ENCODE measurements around the gene NAV1. TPM values are rescaled to one million over a fixed set of nuclear protein-coding genes. Genes with fewer than 3 reads are reported as not detected.

Gene NAV1
- total RNA-seq, 2 experiments from 2014 or later, result 1.9 to 2.6 TPM

- no peaks in the 10 kb centered on the region for H3K4me1 Mint-ChIP-seq
- POLR2A ChIA-PET, result no interaction called here
- H3K27ac Mint-ChIP-seq, result no peak overlapping the region
- DNase-seq, result no peak
- no peak overlapping the region for H3K4me3 Mint-ChIP-seq
- intact Hi-C loops (cut with DNase I, micrococcal nuclease), result no loop called here
- H3K36me3 Mint-ChIP-seq (ENCODE audit: low read depth), result no peaks in the 10 kb centered on the region
- H3K9me3 Mint-ChIP-seq (ENCODE audit: low read depth), result no peaks in the 10 kb centered on the region
- no peaks in the 10 kb centered on the region for H3K27me3 Mint-ChIP-seq
- no peak for ATAC-seq
- CTCF ChIA-PET, result no interaction called here
These were observed 14.0 kb downstream of the NAV1 start for GRCh38 chr1:201552941-201553351.

DNA sequence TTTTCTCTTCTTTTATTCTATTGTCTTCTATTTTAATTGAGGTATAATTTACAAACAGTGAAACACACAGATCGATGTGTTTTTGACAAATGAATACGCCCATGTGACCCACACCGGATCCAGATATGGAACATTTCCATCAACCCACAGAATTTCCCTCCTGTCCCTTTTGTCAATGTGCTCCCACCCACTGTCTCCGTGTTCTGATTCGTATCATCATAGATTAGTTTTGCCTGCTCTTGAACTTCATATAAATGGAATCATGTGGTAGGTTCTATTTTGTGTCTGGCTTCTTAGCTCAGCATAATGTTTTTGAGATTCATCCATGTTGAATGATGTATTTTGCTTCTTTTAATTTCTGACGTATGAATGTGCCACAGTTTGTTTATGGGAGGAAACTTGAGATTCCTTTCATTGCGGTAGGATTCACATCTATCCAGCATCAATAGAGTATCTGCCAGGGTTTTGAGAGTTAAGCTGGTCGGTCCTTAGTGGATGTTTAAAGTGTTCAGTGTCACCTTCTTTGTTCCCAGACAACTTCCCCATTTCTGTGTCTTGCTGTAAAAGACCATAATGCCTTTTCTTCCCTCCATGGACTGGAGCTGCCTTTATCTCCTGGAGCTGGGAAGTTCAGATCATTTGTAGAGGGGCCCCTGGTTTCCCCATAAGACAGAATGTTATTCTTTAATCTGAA is 14.7 kb downstream of the NAV1 start:
- ChIA-PET POLR2A (no interaction called here), CTCF (no interaction called here)
- H3K4me3 Mint-ChIP-seq, result no peak overlapping the region
- no peaks in the 10 kb centered on the region for H3K36me3 Mint-ChIP-seq (ENCODE audit: low read depth)
- H3K9me3 Mint-ChIP-seq (ENCODE audit: low read depth), result no peaks in the 10 kb centered on the region
- no peaks in the 10 kb centered on the region for H3K4me1 Mint-ChIP-seq
- DNase-seq (no peak), ATAC-seq (no peak)
- H3K27me3 Mint-ChIP-seq, result no peaks in the 10 kb centered on the region
- intact Hi-C loops (cut with DNase I, micrococcal nuclease), result no loop called here
- no peak overlapping the region for H3K27ac Mint-ChIP-seq

GRCh38 chr1:201554190-201554600 is 15.3 kb downstream of the NAV1 start:
- ChIA-PET POLR2A (no interaction called here), CTCF (no interaction called here)
- no peaks in the 10 kb centered on the region for H3K27me3 Mint-ChIP-seq
- no peaks in the 10 kb centered on the region for H3K4me1 Mint-ChIP-seq
- H3K27ac Mint-ChIP-seq, result no peak overlapping the region
- no peaks in the 10 kb centered on the region for H3K9me3 Mint-ChIP-seq (ENCODE audit: low read depth)
- intact Hi-C loops (cut with DNase I, micrococcal nuclease), result no loop called here
- no peak for ATAC-seq
- no peak for DNase-seq
- no peaks in the 10 kb centered on the region for H3K36me3 Mint-ChIP-seq (ENCODE audit: low read depth)
- no peak overlapping the region for H3K4me3 Mint-ChIP-seq

DNA sequence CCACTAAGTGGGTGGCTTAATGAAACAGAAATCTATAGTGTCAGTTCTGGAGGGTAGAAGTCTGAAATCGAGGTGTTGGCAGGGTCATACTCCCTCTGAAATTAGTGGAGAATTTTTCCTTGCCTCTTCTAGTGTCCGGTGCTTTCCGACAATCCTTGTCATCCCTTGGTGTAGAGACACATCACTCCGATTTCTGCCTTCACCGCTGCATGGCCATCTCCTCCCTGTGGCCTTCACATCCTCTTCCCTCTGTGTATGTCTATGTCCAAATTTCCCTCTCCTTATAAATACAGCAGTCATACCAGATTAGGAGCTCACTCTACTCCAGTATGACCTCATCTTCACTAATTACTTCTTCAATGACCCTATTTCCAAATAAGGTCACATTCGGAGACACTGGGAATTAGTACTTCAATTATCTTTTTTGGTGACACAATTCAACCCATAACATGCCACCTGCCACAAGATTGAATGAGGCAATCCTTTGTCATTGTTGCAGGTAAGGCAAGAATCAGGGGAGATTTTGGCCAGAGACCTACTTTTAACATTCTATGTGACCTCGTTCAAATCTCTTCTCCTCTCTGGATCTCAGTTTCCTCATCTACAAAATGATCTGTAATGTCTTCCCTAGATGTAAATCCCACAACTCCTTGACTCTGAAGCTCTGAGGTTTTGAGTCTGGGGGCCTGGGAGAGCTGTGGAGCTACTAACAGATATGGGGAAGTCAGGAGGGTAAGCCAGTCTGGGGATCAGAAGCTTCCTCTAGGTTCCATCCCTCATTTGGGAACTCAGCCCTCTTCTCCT is 16.1 kb downstream of the NAV1 start:
- H3K9me3 Mint-ChIP-seq (ENCODE audit: low read depth), result no peaks in the 10 kb centered on the region
- DNase-seq, result no peak
- intact Hi-C loops (cut with DNase I, micrococcal nuclease), result no loop called here
- H3K36me3 Mint-ChIP-seq (ENCODE audit: low read depth), result no peaks in the 10 kb centered on the region
- H3K4me1 Mint-ChIP-seq, result peaks cover 3% of the 10 kb centered on the region
- H3K27me3 Mint-ChIP-seq, result no peaks in the 10 kb centered on the region
- no peak overlapping the region for H3K27ac Mint-ChIP-seq
- CTCF ChIA-PET, result interaction anchor here (0.9 to 1.0 kb wide), 2 partner anchors 150 to 240 kb away, joined by 3 read pairs; no protein-coding TSS in a partner anchor
- POLR2A ChIA-PET, result no interaction called here
- no peak overlapping the region for H3K4me3 Mint-ChIP-seq
- ATAC-seq, result no peak

GRCh38 chr1:201555593-201555945 is 16.6 kb downstream of the NAV1 start:
- peaks cover 3% of the 10 kb centered on the region for H3K4me1 Mint-ChIP-seq

DNA sequence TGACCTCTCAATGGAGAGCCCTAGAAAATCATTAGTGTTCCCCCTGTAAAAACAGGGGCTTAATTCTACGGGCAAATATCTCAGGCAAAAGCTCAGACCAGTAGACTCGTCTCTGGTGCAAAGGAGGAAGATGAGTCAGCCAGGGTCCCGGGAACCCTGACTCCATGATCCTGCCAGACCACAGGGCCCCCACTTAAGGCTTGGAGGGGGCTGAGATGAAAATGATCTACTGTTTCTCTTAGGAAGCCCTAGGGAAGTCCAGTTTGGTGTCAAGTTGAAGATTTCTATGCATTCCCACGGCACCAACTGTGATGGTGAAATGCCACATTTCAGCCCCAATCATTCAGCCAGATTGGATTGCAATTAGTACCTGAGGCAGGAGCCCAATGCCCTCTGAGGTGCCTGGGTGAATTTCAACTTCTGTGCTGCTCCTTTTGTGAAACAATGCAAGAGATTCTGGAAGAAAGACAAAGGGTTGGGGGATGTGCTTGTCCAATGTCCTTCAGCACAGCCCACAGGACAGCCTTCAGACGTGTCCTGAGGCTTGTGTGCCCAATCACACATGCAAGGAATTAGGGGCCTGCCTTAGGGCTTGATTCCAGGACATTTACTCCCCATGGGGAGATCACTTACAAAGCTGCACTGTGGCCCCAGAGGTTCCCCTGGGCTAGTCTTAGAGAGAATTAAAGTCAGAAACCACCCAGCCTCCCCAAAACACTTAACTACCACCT is 18.1 kb downstream of the NAV1 start:
- ATAC-seq (no peak), DNase-seq (no peak)
- POLR2A ChIA-PET, result no interaction called here
- Mint-ChIP-seq H3K4me1 (peaks cover 3% of the 10 kb centered on the region), H3K4me3 (no peak overlapping the region), H3K9me3 (ENCODE audit: low read depth) (no peaks in the 10 kb centered on the region), H3K27ac (no peak overlapping the region), H3K27me3 (no peaks in the 10 kb centered on the region), H3K36me3 (ENCODE audit: low read depth) (no peaks in the 10 kb centered on the region)
- CTCF ChIA-PET, result interaction anchor here (0.8 to 6.0 kb wide), 5 partner anchors 26 to 234 kb away, joined by 3 to 68 read pairs (median 5); no protein-coding TSS in a partner anchor
- intact Hi-C loops (cut with DNase I, micrococcal nuclease), result no loop called here

More at GRCh38 chr1:201555593-201555945, 16.6 kb downstream of the NAV1 start:
- no peak for DNase-seq
- ChIA-PET CTCF (interaction anchor here (0.9 to 1.0 kb wide), 2 partner anchors 149 to 239 kb away, joined by 3 read pairs; no protein-coding TSS in a partner anchor), POLR2A (no interaction called here)
- Mint-ChIP-seq H3K27me3 (no peaks in the 10 kb centered on the region), H3K27ac (no peak overlapping the region), H3K36me3 (ENCODE audit: low read depth) (no peaks in the 10 kb centered on the region), H3K9me3 (ENCODE audit: low read depth) (no peaks in the 10 kb centered on the region), H3K4me3 (no peak overlapping the region)
- intact Hi-C loops (cut with DNase I, micrococcal nuclease), result no loop called here
- no peak for ATAC-seq

DNA sequence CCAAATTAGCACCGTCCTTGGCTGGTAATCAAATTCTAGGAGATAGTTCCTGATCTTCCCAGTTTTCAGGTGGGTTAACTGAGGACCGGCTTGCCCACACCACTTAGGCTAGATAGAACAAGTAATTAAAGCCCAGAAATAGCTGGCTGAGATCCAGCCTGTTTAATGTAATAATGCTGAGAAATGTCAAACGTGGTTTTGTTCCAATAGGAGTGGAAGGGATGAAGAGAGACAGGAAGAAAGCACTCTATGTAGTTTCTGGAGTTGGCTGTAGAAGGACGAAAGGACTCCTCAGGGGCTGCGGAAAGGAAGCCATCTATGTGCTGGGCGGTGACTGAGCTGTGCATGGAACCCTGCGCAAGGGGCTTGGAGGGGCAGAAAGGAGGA is 18.6 kb downstream of the NAV1 start:
- Mint-ChIP-seq H3K4me1 (peaks cover 3% of the 10 kb centered on the region), H3K36me3 (ENCODE audit: low read depth) (no peaks in the 10 kb centered on the region), H3K27ac (no peak overlapping the region), H3K4me3 (no peak overlapping the region), H3K9me3 (ENCODE audit: low read depth) (no peaks in the 10 kb centered on the region), H3K27me3 (no peaks in the 10 kb centered on the region)
- no peak for ATAC-seq
- intact Hi-C loops (cut with DNase I, micrococcal nuclease), result no loop called here
- CTCF ChIA-PET, result interaction anchor here (0.7 to 6.0 kb wide), 9 partner anchors 10 to 237 kb away, joined by 3 to 68 read pairs (median 5); no protein-coding TSS in a partner anchor
- POLR2A ChIA-PET, result no interaction called here
- no peak for DNase-seq

GRCh38 chr1:201559679-201560162 is 20.8 kb downstream of the NAV1 start:
- ChIA-PET CTCF (interaction anchor here (0.5 to 6.0 kb wide), 37 partner anchors 9 to 305 kb away, joined by 3 to 68 read pairs (median 4); partner anchors contain the start of gene NAV1), POLR2A (interaction anchor here (0.6 kb wide), 1 partner anchor 1407 kb away, joined by 3 read pairs; no protein-coding TSS in a partner anchor)
- Mint-ChIP-seq H3K27me3 (no peaks in the 10 kb centered on the region), H3K4me3 (no peak overlapping the region), H3K9me3 (ENCODE audit: low read depth) (no peaks in the 10 kb centered on the region), H3K27ac (no peak overlapping the region), H3K4me1 (peaks cover 3% of the 10 kb centered on the region), H3K36me3 (ENCODE audit: low read depth) (no peaks in the 10 kb centered on the region)
- peak; percentile 97 for ATAC-seq
- intact Hi-C loops (cut with DNase I, micrococcal nuclease), result loop anchor here (1.0 kb wide), 2 partner anchors 145 to 234 kb away; no protein-coding TSS in a partner anchor
- DNase-seq, result peak; percentile 86

GRCh38 chr1:201560328-201561194 is 21.6 kb downstream of the NAV1 start:
- ATAC-seq (no peak), DNase-seq (no peak)
- Mint-ChIP-seq H3K27me3 (no peaks in the 10 kb centered on the region), H3K4me3 (no peak overlapping the region), H3K4me1 (peaks cover 3% of the 10 kb centered on the region), H3K9me3 (ENCODE audit: low read depth) (no peaks in the 10 kb centered on the region), H3K27ac (no peak overlapping the region), H3K36me3 (ENCODE audit: low read depth) (no peaks in the 10 kb centered on the region)
- ChIA-PET CTCF (interaction anchor here (0.5 to 6.0 kb wide), 34 partner anchors 9 to 424 kb away, joined by 3 to 68 read pairs (median 5); partner anchors contain the start of gene NAV1), POLR2A (no interaction called here)
- intact Hi-C loops (cut with DNase I, micrococcal nuclease), result no loop called here

- no peak overlapping the region for H3K4me3 Mint-ChIP-seq
- H3K27ac Mint-ChIP-seq, result no peak overlapping the region
- no peak for ATAC-seq
- H3K4me1 Mint-ChIP-seq, result peaks cover 3% of the 10 kb centered on the region
- intact Hi-C loops (cut with DNase I, micrococcal nuclease), result no loop called here
- ChIA-PET POLR2A (no interaction called here), CTCF (interaction anchor here (0.6 to 6.0 kb wide), 15 partner anchors 9 to 424 kb away, joined by 3 to 68 read pairs (median 5); no protein-coding TSS in a partner anchor)
- DNase-seq, result no peak
- H3K9me3 Mint-ChIP-seq (ENCODE audit: low read depth), result no peaks in the 10 kb centered on the region
- no peaks in the 10 kb centered on the region for H3K27me3 Mint-ChIP-seq
- no peaks in the 10 kb centered on the region for H3K36me3 Mint-ChIP-seq (ENCODE audit: low read depth)
These were observed 22.3 kb downstream of the NAV1 start for GRCh38 chr1:201561195-201561564.

Data from activated CD4-positive, alpha-beta T cell treated with anti-CD3 and anti-CD28 coated beads for 36 hours (primary cell).